SK-N-SH treated with all-trans-retinoic acid at 6 μM for 48 hours (cell line): ENCODE results near the gene CPT1A.

ENCODE experiments used
- BACH2 ChIP-seq: fragments of 250-450 bp; sonication (Bioruptor Pico); IDR thresholded peaks from 2 replicates; pipeline ENCODE4 v1.9.0; 2021; ENCODE audit warnings: mild to moderate bottlenecking, borderline replicate concordance
- PPARA ChIP-seq: fragments of 250-450 bp; sonication (Bioruptor Pico); IDR thresholded peaks from 2 replicates; pipeline ENCODE4 v1.5.0; 2020; ENCODE audit warnings: mild to moderate bottlenecking, borderline replicate concordance
- RARB ChIP-seq: fragments of 250-450 bp; sonication (Bioruptor Pico); IDR thresholded peaks from 2 replicates; pipeline ENCODE4 v1.8.0; 2021; ENCODE audit warnings: mild to moderate bottlenecking, moderate library complexity
- SNAI2 ChIP-seq: fragments of 250-450 bp; sonication (Bioruptor Pico); IDR thresholded peaks from 2 replicates; pipeline ENCODE4 v1.5.0; 2020; ENCODE audit warnings: mild to moderate bottlenecking, moderate library complexity
- TCF4 ChIP-seq: fragments of 250-450 bp; sonication (Bioruptor Pico); IDR thresholded peaks from 2 replicates; pipeline ENCODE4 v1.8.0; 2021; ENCODE audit warnings: mild to moderate bottlenecking, moderate library complexity, borderline replicate concordance
- ZFP3 ChIP-seq: fragments of 250-450 bp; sonication (Bioruptor Pico); IDR thresholded peaks from 2 replicates; pipeline ENCODE4 v1.5.0; 2020; ENCODE audit warnings: mild to moderate bottlenecking, moderate library complexity
- ZNF70 ChIP-seq: fragments of 450-650 bp; formaldehyde crosslinking; IDR thresholded peaks from 2 replicates; pipeline ENCODE4 v1.5.0; 2020; ENCODE audit warnings: mild to moderate bottlenecking, moderate library complexity
- ZNF8 ChIP-seq: fragments of 450-650 bp; formaldehyde crosslinking; IDR thresholded peaks from 2 replicates; pipeline ENCODE4 v1.5.0; 2020; ENCODE audit warnings: mild to moderate bottlenecking, moderate library complexity
- TF ChIP-seq, protein P1 (sequence below): fragments of 250-450 bp; sonication (Bioruptor Pico); IDR thresholded peaks from 2 replicates; pipeline ENCODE4 v1.8.0; 2020; ENCODE audit warnings: mild to moderate bottlenecking, moderate library complexity, borderline replicate concordance
- TF ChIP-seq, protein P2 (sequence below): fragments of 250-450 bp; sonication (Bioruptor Pico); IDR thresholded peaks from 2 replicates; pipeline ENCODE4 v1.5.1; 2021; ENCODE audit warnings: mild to moderate bottlenecking, moderate library complexity

DNA sequence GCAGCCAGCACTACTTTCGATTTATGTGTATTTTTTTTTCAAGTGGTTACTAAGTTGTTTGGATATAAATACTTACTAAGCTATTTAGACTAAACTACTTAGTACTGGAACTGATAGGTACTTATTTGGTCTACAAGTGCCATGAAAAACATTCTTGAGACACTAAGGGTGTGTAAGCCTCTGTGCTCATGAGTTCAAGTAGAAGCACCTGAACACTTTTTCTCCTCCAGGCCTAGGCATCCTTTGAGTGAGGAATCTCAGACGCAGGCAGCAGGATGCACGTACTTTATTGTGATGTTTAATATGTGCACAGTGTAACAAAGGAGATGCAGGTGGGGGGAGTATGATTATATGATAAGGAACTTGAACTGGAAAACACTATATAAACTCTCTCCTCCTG lies 98.2 kb downstream of the CPT1A start:
- TF ChIP-seq TCF4 (no peak), BACH2 (CRISPR knock-in tag) (no peak), PPARA (CRISPR knock-in tag) (no peak), RARB (CRISPR knock-in tag) (no peak), ZNF70 (no peak), ZNF8 (CRISPR knock-in tag) (no peak), SNAI2 (CRISPR knock-in tag) (no peak), ZFP3 (CRISPR knock-in tag) (no peak)
- TF ChIP-seq, protein P1, sequence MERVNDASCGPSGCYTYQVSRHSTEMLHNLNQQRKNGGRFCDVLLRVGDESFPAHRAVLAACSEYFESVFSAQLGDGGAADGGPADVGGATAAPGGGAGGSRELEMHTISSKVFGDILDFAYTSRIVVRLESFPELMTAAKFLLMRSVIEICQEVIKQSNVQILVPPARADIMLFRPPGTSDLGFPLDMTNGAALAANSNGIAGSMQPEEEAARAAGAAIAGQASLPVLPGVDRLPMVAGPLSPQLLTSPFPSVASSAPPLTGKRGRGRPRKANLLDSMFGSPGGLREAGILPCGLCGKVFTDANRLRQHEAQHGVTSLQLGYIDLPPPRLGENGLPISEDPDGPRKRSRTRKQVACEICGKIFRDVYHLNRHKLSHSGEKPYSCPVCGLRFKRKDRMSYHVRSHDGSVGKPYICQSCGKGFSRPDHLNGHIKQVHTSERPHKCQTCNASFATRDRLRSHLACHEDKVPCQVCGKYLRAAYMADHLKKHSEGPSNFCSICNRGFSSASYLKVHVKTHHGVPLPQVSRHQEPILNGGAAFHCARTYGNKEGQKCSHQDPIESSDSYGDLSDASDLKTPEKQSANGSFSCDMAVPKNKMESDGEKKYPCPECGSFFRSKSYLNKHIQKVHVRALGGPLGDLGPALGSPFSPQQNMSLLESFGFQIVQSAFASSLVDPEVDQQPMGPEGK (CRISPR knock-in tag) = no peak
- TF ChIP-seq, protein P2, sequence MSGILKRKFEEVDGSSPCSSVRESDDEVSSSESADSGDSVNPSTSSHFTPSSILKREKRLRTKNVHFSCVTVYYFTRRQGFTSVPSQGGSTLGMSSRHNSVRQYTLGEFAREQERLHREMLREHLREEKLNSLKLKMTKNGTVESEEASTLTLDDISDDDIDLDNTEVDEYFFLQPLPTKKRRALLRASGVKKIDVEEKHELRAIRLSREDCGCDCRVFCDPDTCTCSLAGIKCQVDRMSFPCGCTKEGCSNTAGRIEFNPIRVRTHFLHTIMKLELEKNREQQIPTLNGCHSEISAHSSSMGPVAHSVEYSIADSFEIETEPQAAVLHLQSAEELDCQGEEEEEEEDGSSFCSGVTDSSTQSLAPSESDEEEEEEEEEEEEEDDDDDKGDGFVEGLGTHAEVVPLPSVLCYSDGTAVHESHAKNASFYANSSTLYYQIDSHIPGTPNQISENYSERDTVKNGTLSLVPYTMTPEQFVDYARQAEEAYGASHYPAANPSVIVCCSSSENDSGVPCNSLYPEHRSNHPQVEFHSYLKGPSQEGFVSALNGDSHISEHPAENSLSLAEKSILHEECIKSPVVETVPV = no peak
